Pons (tissue), 1 donor: ENCODE data around the gene RCOR1.
"Not testable (repeated sequence)": the region's sequence is repeated elsewhere in the genome, so short reads cannot be mapped to it uniquely, and the experiment has no call there.

Experiments
- DNase-seq: peaks from one replicate; pipeline ENCODE4 v3.0.0-alpha.2; 2016; ENCODE audit warnings: low spot score

RCOR1 gene

DNA sequence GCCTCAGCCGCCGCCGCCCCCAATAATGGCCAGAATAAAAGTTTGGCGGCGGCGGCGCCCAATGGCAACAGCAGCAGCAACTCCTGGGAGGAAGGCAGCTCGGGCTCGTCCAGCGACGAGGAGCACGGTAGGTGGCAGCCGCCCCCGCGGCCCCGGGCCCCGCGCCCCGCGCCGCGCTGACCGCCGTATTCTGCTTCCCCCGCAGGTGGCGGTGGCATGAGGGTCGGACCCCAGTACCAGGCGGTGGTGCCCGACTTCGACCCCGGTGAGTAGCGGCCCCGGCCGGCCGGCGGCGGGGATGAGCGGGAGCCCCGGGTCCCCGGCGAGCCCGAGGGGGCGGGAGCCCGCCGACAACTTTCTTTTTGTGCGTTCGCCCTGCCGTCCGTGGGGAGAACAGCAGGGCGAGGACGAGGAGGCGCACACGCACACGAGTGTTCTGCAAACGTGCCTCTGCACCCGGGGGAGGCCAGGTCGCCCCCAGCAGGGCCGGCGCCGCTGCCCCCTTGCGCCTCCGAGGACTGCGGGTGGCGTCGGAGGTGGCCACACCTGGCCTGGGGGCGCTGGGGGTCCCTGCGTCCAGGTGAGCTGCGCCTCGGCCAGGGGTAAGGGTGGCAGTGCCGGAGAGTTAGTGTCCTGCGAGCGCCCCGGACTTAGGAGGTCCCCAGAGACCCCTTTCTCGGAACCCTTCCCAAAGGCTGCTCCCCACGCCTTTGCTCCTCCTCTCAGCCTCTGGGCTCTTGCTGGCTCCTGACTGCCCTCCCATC, 794 bp downstream of the RCOR1 start:
- peak; percentile 15 for DNase-seq

- peak; percentile 13 for DNase-seq
Observed at GRCh38 chr14:102593825-102594137, 1.3 kb downstream of the RCOR1 start.

GRCh38 chr14:102594514-102595175, 2.2 kb downstream of the RCOR1 start:
- peak; percentile 68 for DNase-seq

GRCh38 chr14:102601378-102601925, 9.0 kb downstream of the RCOR1 start:
- DNase-seq = no peak

GRCh38 chr14:102602421-102603292, 10.2 kb downstream of the RCOR1 start:
- no peak for DNase-seq

GRCh38 chr14:102603293-102603907, 11.0 kb downstream of the RCOR1 start:
- no peak for DNase-seq

DNA sequence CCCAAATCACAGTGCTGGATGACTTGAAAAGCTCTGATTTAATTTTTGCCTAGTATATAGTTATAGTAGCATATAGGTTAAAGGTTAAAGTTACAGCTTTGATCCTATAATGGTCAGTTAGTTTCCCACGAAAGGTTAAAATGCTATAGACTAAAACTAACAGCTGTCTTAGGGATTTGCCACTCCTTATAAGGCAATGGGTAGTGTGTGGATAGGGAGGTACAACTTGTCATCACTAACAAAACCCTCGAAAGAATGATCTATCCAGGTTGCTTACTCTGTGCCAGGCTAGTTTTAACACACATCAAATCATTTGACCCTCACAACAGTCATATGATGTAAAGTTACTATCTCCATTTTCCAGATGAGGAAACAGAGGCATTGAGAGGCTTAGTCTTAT, 11.7 kb downstream of the RCOR1 start:
- DNase-seq = no peak

- no peak for DNase-seq
Observed at GRCh38 chr14:102605029-102605428, 12.6 kb downstream of the RCOR1 start.

DNA sequence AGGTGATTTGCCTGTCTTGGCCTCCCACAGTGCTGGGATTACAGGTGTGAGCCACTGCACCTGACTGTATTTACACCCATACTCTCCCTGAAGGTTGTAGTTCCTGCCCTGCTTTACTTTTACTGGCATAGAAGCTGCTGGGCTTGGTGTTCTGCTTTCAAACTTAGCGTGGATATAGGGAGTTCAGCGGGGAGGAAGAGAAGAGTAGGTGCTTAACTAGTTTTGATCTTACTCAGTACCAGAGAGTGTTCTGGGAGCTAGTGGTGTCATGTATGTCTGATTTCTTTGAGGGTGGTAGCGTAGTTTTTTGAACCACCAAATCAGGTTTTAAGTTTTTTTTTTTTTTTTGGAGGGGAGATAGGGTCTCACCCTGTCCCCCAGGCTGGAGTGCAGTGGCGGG, 13.8 kb downstream of the RCOR1 start:
- DNase-seq = no peak

- DNase-seq = no peak
Observed at GRCh38 chr14:102608064-102608446, 15.6 kb downstream of the RCOR1 start.

GRCh38 chr14:102610968-102611811, 18.7 kb downstream of the RCOR1 start:
- no peak for DNase-seq

DNA sequence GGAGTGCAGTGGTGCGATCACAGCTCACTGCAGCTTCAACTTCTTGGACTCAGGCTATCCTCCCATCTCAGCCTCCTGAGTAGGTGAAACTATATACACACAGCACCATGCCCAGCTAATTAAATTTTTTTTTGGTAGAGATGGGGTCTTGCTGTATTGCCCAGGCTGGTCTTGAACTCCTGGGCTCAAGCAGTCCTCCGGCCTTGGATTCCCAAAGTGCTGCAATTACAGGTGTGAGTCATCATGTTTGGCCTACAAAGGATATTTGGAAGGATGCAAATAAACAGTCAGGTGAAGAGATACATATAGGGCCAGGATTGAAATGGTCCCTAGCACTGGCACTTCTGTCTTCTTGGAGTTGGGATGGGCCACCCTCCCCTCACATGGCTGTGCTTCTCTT, 23.9 kb downstream of the RCOR1 start:
- DNase-seq = no peak

DNA sequence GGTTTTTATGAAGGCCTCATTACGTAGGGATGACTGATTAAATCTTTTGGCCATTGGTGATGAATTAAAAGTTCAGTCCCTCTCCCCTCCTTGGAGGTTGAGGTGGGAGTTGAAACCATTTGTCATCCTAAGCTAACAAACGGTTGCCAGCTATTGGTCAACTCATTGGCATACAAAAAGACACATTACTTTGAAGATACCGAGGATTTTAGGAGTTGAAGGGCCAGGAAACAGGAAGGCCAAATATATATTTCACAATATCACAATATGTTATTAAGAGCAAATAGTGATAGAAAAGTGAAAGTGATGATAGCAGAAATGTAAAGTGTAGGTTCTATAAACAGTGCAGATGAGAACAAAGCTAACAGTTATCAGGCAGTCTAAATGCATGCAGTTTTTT, 24.4 kb downstream of the RCOR1 start:
- DNase-seq = no peak

DNA sequence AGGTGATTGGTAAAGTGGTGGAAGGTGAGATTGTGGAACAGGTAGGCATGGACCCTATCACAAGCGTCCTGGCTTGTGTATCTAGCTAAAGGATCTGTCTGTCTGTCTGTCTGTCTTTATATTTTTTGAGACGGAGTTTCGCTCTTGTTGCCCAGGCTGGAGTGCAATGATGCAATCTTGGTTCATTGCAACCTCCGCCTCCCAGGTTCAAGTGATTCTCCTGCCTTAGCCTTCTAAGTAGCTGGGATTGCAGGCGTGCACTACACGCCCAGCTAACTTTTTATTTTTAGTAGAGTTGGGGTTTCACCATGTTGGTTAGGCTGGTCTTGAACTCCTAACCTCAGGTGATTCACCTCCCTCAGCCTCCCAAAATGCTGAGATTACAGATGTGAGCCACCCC, 26.6 kb downstream of the RCOR1 start:
- DNase-seq = not testable (repeated sequence)

GRCh38 chr14:102620413-102620812, 28.0 kb downstream of the RCOR1 start:
- no peak for DNase-seq

- DNase-seq = peak; percentile 34
Observed at GRCh38 chr14:102622262-102622885, 29.9 kb downstream of the RCOR1 start.

- no peak for DNase-seq
Observed at GRCh38 chr14:102624666-102625065, 32.2 kb downstream of the RCOR1 start.

DNA sequence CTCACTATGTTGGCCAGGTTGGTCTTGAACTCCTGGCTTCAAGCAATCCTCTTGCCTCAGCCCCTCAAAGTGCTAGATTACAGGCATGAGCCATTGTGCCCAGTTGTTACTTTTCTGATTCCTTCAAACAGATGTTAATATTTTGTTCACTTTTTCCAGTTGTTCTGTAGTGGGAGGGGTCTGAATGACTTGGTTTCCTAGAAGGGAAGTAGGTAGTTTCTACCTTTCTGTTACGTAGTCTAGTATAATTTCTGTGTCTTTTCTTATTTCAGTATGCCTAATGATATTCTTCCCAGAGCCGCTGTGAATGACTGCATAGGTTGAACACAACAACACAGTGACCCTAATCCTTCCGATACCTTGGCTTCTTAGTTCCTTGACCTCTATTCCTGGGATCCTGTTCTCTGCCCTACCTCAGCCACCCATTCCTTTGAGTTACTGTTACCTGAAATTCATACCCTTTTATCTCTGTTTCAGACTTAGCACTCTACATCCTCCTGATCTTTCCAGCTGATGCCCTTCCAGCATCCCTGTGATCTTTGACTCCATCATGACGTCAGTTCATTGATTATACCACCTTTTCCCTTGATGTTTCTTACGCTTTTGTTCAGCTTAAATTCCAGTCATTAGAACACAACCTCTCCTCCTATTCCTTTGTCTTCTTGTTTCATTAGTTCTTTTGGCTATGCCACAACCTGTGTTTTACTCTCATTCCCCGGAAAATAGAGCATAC, 33.3 kb downstream of the RCOR1 start:
- no peak for DNase-seq

GRCh38 chr14:102626530-102626929, 34.1 kb downstream of the RCOR1 start:
- DNase-seq = no peak

DNA sequence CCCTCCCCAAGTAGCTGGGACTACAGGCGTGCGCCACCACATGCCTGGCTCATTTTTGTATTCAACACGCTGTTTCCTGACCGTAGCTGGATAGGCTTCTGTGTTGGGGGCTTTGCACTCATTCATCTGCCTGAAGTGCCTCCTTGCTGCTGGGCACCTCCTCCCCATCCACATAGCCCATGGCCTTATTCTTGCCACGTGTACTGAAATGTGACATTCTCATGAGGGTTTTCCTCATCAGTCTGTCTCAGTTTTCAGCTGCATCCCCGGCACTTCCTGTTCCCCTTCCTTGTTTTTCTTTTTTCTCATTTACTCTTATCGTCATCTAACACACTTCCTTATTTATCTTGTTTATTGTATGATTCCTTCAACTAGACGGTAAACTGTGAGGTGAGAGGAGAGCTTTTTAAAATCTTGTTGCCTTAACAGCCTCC, 36.6 kb downstream of the RCOR1 start:
- no peak for DNase-seq
